Measurements from ENCODE around the gene DNAH14.

DNAH14 gene

GRCh38 chr1:225114354-225114990 lies 185.0 kb downstream of the DNAH14 start:
- H3K27me3 ChIP-seq (ENCODE audit: insufficient read depth, low read depth): no peaks in the 10 kb centered on the region
- H4K20me1 ChIP-seq (ENCODE audit: insufficient read depth): no peaks in the 10 kb centered on the region
- H3K36me3 ChIP-seq (ENCODE audit: insufficient read depth): no peaks in the 10 kb centered on the region
- H3K4me3 ChIP-seq (IDR thresholded peaks at IDR 0.05; ENCODE audit: insufficient read depth, low read depth, low read length): no peak overlapping the region
- no peak overlapping the region for H3K9ac ChIP-seq
- no peak overlapping the region for H3K4me2 ChIP-seq
- H2AFZ ChIP-seq (ENCODE audit: low read depth): no peak overlapping the region
- no peaks in the 10 kb centered on the region for H3K4me1 ChIP-seq (ENCODE audit: low read depth, poor library complexity, severe bottlenecking)
- H3K27ac ChIP-seq: no peak overlapping the region
- no peak for TF ChIP-seq CTCF (conservative IDR thresholded peaks at IDR 0.05; ENCODE audit: low read depth, low read length)
- H3K79me2 ChIP-seq (ENCODE audit: insufficient read depth, low read depth): no peaks in the 10 kb centered on the region

- Histone ChIP-seq H4K20me1 (ENCODE audit: insufficient read depth) (no peaks in the 10 kb centered on the region), H3K9ac (no peak overlapping the region), H3K36me3 (ENCODE audit: insufficient read depth) (no peaks in the 10 kb centered on the region), H3K79me2 (ENCODE audit: insufficient read depth, low read depth) (no peaks in the 10 kb centered on the region), H2AFZ (ENCODE audit: low read depth) (no peak overlapping the region), H3K4me2 (no peak overlapping the region), H3K27me3 (ENCODE audit: insufficient read depth, low read depth) (no peaks in the 10 kb centered on the region), H3K27ac (no peak overlapping the region), H3K4me3 (IDR thresholded peaks at IDR 0.05; ENCODE audit: insufficient read depth, low read depth, low read length) (no peak overlapping the region), H3K4me1 (ENCODE audit: low read depth, poor library complexity, severe bottlenecking) (no peaks in the 10 kb centered on the region)
- no peak for TF ChIP-seq CTCF (conservative IDR thresholded peaks at IDR 0.05; ENCODE audit: low read depth, low read length)
These were observed 189.8 kb downstream of the DNAH14 start for GRCh38 chr1:225119307-225119706.

GRCh38 chr1:225121095-225121494 lies 191.6 kb downstream of the DNAH14 start:
- no peaks in the 10 kb centered on the region for H3K79me2 ChIP-seq (ENCODE audit: insufficient read depth, low read depth)
- no peaks in the 10 kb centered on the region for H3K4me1 ChIP-seq (ENCODE audit: low read depth, poor library complexity, severe bottlenecking)
- no peak overlapping the region for H3K9ac ChIP-seq
- no peak for TF ChIP-seq CTCF (conservative IDR thresholded peaks at IDR 0.05; ENCODE audit: low read depth, low read length)
- no peaks in the 10 kb centered on the region for H3K27me3 ChIP-seq (ENCODE audit: insufficient read depth, low read depth)
- H2AFZ ChIP-seq (ENCODE audit: low read depth): no peak overlapping the region
- no peak overlapping the region for H3K27ac ChIP-seq
- H4K20me1 ChIP-seq (ENCODE audit: insufficient read depth): no peaks in the 10 kb centered on the region
- H3K4me2 ChIP-seq: no peak overlapping the region
- no peak overlapping the region for H3K4me3 ChIP-seq (IDR thresholded peaks at IDR 0.05; ENCODE audit: insufficient read depth, low read depth, low read length)
- H3K36me3 ChIP-seq (ENCODE audit: insufficient read depth): no peaks in the 10 kb centered on the region

- H4K20me1 ChIP-seq (ENCODE audit: insufficient read depth): no peaks in the 10 kb centered on the region
- H3K79me2 ChIP-seq (ENCODE audit: insufficient read depth, low read depth): no peaks in the 10 kb centered on the region
- H3K4me1 ChIP-seq (ENCODE audit: low read depth, poor library complexity, severe bottlenecking): no peaks in the 10 kb centered on the region
- H3K27ac ChIP-seq: no peak overlapping the region
- TF ChIP-seq CTCF (conservative IDR thresholded peaks at IDR 0.05; ENCODE audit: low read depth, low read length): no peak
- no peaks in the 10 kb centered on the region for H3K27me3 ChIP-seq (ENCODE audit: insufficient read depth, low read depth)
- H3K36me3 ChIP-seq (ENCODE audit: insufficient read depth): no peaks in the 10 kb centered on the region
- no peak overlapping the region for H3K4me3 ChIP-seq (IDR thresholded peaks at IDR 0.05; ENCODE audit: insufficient read depth, low read depth, low read length)
- no peak overlapping the region for H3K4me2 ChIP-seq
- H2AFZ ChIP-seq (ENCODE audit: low read depth): no peak overlapping the region
- no peak overlapping the region for H3K9ac ChIP-seq
These were observed 202.4 kb downstream of the DNAH14 start for GRCh38 chr1:225131869-225132268.
